ENCODE data around the gene FCF1. TPM values are rescaled to one million over a fixed set of nuclear protein-coding genes. Genes with fewer than 3 reads are reported as not detected.

Gene FCF1
- total and polyA plus RNA-seq, 9 of the 15 experiments (the other 6 are each of a cell fraction or from before 2014, with no cell fraction given), result 6.8 to 91.9 (median 40.0) TPM

GRCh38 chr14:74712499-74713394 lies at the start of gene FCF1, which contains the start of gene AREL1 (continued):
- no peak for TF ChIP-seq E2F1 (CRISPR knock-in tag; IDR thresholded peaks at IDR 0.05)
- no peak for TF ChIP-seq BCL6 (CRISPR knock-in tag; IDR thresholded peaks at IDR 0.05)
- TF ChIP-seq IRF1 (CRISPR knock-in tag; IDR thresholded peaks at IDR 0.05; ENCODE audit: borderline replicate concordance), result no peak
- no peak for TF ChIP-seq BRD4 (IDR thresholded peaks at IDR 0.05)
- TF ChIP-seq ELF2 (CRISPR knock-in tag; IDR thresholded peaks at IDR 0.05), result peak; percentile 90
- no peak for TF ChIP-seq PURB (CRISPR knock-in tag; IDR thresholded peaks at IDR 0.05; ENCODE audit: low read depth)
- TF ChIP-seq DNMT1 (IDR thresholded peaks at IDR 0.05), result no peak
- TF ChIP-seq SETDB1 (IDR thresholded peaks at IDR 0.05; ENCODE audit: low read length), result no peak
- no peak for TF ChIP-seq ZNF140 (CRISPR knock-in tag; IDR thresholded peaks at IDR 0.05)
- TF ChIP-seq E2F4 (CRISPR knock-in tag; IDR thresholded peaks at IDR 0.05; ENCODE audit: low read depth), result no peak
- TF ChIP-seq TRIM24 (IDR thresholded peaks at IDR 0.05), result peak in 1 of 2 experiments; percentile 19; a peak in 1 of 4 replicates
- no peak for TF ChIP-seq ZNF3 (CRISPR knock-in tag; IDR thresholded peaks at IDR 0.05)
- TF ChIP-seq CCNT2 (IDR thresholded peaks at IDR 0.05; ENCODE audit: borderline replicate concordance, extremely low read depth, insufficient read length, low read depth, low read length), result no peak
- TF ChIP-seq RFX7 (CRISPR knock-in tag; IDR thresholded peaks at IDR 0.05), result no peak
- no peak for TF ChIP-seq SRSF9 (IDR thresholded peaks at IDR 0.05; ENCODE audit: borderline replicate concordance, low read depth, low read length)
- no peak for TF ChIP-seq ZNF707 (CRISPR knock-in tag; conservative IDR thresholded peaks at IDR 0.05)
- TF ChIP-seq ZNF408 (CRISPR knock-in tag; IDR thresholded peaks at IDR 0.05; ENCODE audit: low read depth), result no peak
- no peak for TF ChIP-seq TEAD1 (CRISPR knock-in tag; IDR thresholded peaks at IDR 0.05)
- TF ChIP-seq POLR3G (IDR thresholded peaks at IDR 0.05; ENCODE audit: extremely low read depth, insufficient read length, insufficient replicate concordance), result no peak
- no peak for TF ChIP-seq ZNF184 (CRISPR knock-in tag; IDR thresholded peaks at IDR 0.05)
- no peak for TF ChIP-seq BMI1 (IDR thresholded peaks at IDR 0.05; ENCODE audit: low read length)
- no peak for TF ChIP-seq USF1 (CRISPR knock-in tag; IDR thresholded peaks at IDR 0.05)
- peak; percentile 69; the same call in 1 of the 2 replicates for TF ChIP-seq MYC (IDR thresholded peaks at IDR 0.05; ENCODE audit: low read depth, low read length)
- TF ChIP-seq MYC (CRISPR knock-in tag; IDR thresholded peaks at IDR 0.05; ENCODE audit: borderline replicate concordance, low read depth), result no peak
- no peak for TF ChIP-seq PHB2 (IDR thresholded peaks at IDR 0.05; ENCODE audit: low read depth)
- no peak for TF ChIP-seq ZNF174 (CRISPR knock-in tag; IDR thresholded peaks at IDR 0.05)
- TF ChIP-seq ZNF24 (IDR thresholded peaks at IDR 0.05), result no peak
